ENCODE measurements around the gene PRKCG. TPM values are rescaled to one million over a fixed set of nuclear protein-coding genes. Genes with fewer than 3 reads are reported as not detected.
A peak's percentile ranks its signal among the peaks of the same experiment; 100 is the strongest.

Gene PRKCG
- total RNA-seq, 1 experiment from 2014 or later: 5.9 TPM

DNA sequence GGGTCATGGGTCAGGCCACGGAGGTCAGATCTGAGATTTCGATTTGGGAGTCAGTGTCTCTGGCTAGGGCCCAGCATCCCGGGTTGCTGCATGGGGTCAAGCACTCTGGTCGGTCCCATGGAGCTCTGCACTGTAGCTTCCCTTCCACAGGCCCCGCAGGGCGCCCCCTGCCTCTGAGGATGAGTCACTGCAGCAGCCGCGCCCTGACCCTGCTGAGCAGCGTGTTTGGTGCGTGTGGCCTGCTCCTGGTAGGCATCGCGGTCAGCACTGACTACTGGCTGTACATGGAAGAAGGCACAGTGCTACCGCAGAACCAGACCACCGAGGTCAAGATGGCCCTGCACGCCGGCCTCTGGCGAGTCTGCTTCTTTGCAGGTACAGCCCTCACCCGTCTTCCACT lies 30.7 kb downstream of the PRKCG start:
- BruUV-seq (replicated peaks): no TSS peak
- CTCF ChIA-PET: no interaction called here

GRCh38 chr19:53915000-53915399 lies 33.0 kb downstream of the PRKCG start:
- intact Hi-C loops (cut with micrococcal nuclease; ENCODE audit: unreplicated experiment): no loop called here
- CTCF ChIA-PET: no interaction called here

More for the DNA sequence above, 30.7 kb downstream of the PRKCG start:
- Histone ChIP-seq H3K36me3 (ENCODE audit: low read depth) (no peaks in the 10 kb centered on the region), H3K27me3 (ENCODE audit: insufficient read depth, low read depth) (peaks cover 30% of the 10 kb centered on the region), H2AFZ (no peak overlapping the region), H4K20me1 (ENCODE audit: insufficient read depth) (no peaks in the 10 kb centered on the region), H3K9me3 (ENCODE audit: insufficient read depth, low read depth) (no peaks in the 10 kb centered on the region), H3K27ac (no peak overlapping the region), H3K79me2 (ENCODE audit: low read depth) (no peaks in the 10 kb centered on the region), H3K4me3 (no peak overlapping the region), H3F3A (ENCODE audit: insufficient read depth, low read depth) (peaks cover 6% of the 10 kb centered on the region; the same call in 1 of the 2 replicates), H3K9me2 (ENCODE audit: insufficient read depth) (no peaks in the 10 kb centered on the region), H3K4me2 (no peak overlapping the region), H3K4me1 (replicated peaks; ENCODE audit: insufficient read depth) (no peaks in the 10 kb centered on the region)
- intact Hi-C loops (cut with micrococcal nuclease; ENCODE audit: unreplicated experiment): no loop called here
- TF ChIP-seq EZH2 (IDR thresholded peaks at IDR 0.05; ENCODE audit: low read depth) (no peak), CTCF (conservative IDR thresholded peaks at IDR 0.05) (peak; percentile 38; the same call in 1 of the 2 replicates)
- POLR2A ChIA-PET (ENCODE audit: unreplicated experiment): no interaction called here
- no peak for DNase-seq

DNA sequence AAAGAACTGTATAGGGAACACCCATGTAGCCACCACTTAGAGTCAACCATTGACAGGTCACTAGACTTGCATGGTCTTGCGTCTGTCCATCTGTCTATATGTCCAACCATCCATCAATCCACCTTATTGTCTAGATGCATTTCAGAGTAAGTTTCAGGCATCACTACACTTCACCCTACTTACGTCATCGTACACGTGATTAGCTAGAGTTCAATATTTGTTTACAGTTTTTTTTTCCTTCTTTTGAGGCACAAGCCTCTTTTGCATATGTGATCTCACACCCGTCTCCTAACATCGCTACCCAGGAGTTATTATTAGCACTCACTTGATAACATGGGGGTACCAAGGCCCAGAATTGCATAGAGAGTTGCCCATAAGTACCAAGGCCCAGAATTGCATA lies 34.0 kb downstream of the PRKCG start:
- no peak for TF ChIP-seq EZH2 (IDR thresholded peaks at IDR 0.05; ENCODE audit: low read depth)
- TF ChIP-seq CTCF (conservative IDR thresholded peaks at IDR 0.05): no peak
- Histone ChIP-seq H2AFZ (no peak overlapping the region), H3K27me3 (ENCODE audit: insufficient read depth, low read depth) (peaks cover 17% of the 10 kb centered on the region), H3K9me2 (ENCODE audit: insufficient read depth) (no peaks in the 10 kb centered on the region), H3K4me2 (no peak overlapping the region), H3K36me3 (ENCODE audit: low read depth) (no peaks in the 10 kb centered on the region), H3K9me3 (ENCODE audit: insufficient read depth, low read depth) (no peaks in the 10 kb centered on the region), H3F3A (ENCODE audit: insufficient read depth, low read depth) (no peaks in the 10 kb centered on the region), H3K27ac (no peak overlapping the region), H3K4me3 (no peak overlapping the region), H3K79me2 (ENCODE audit: low read depth) (no peaks in the 10 kb centered on the region), H4K20me1 (ENCODE audit: insufficient read depth) (no peaks in the 10 kb centered on the region), H3K4me1 (replicated peaks; ENCODE audit: insufficient read depth) (no peaks in the 10 kb centered on the region)
- CTCF ChIA-PET: no interaction called here
- intact Hi-C loops (cut with micrococcal nuclease; ENCODE audit: unreplicated experiment): no loop called here
- POLR2A ChIA-PET (ENCODE audit: unreplicated experiment): no interaction called here
- DNase-seq: no peak
- BruUV-seq (replicated peaks): no TSS peak

More at GRCh38 chr19:53915000-53915399, 33.0 kb downstream of the PRKCG start:
- Histone ChIP-seq H3K4me3 (no peak overlapping the region), H2AFZ (no peak overlapping the region), H3K27me3 (ENCODE audit: insufficient read depth, low read depth) (peaks cover 27% of the 10 kb centered on the region), H4K20me1 (ENCODE audit: insufficient read depth) (no peaks in the 10 kb centered on the region), H3K79me2 (ENCODE audit: low read depth) (no peaks in the 10 kb centered on the region), H3K4me2 (no peak overlapping the region), H3K36me3 (ENCODE audit: low read depth) (no peaks in the 10 kb centered on the region), H3K27ac (no peak overlapping the region), H3K4me1 (replicated peaks; ENCODE audit: insufficient read depth) (no peaks in the 10 kb centered on the region), H3K9me3 (ENCODE audit: insufficient read depth, low read depth) (no peaks in the 10 kb centered on the region), H3K9me2 (ENCODE audit: insufficient read depth) (no peaks in the 10 kb centered on the region), H3F3A (ENCODE audit: insufficient read depth, low read depth) (0 out of 2 replicates have a peak, but pooled peaks cover 4% of the 10 kb centered on the region)
- TF ChIP-seq EZH2 (IDR thresholded peaks at IDR 0.05; ENCODE audit: low read depth): no peak
- no peak for TF ChIP-seq CTCF (conservative IDR thresholded peaks at IDR 0.05)
- POLR2A ChIA-PET (ENCODE audit: unreplicated experiment): no interaction called here
- no TSS peak for BruUV-seq (replicated peaks)
- no peak for DNase-seq
